NT2/D1 (cell line): ENCODE results near the gene DYSF.

ENCODE experiments used
- SUZ12 ChIP-seq: IDR thresholded peaks from 2 replicates; pipeline ENCODE4 v1.6.1; 2011; ENCODE audit not compliant: insufficient read length, insufficient read depth; ENCODE audit errors: extremely low read depth
- YY1 ChIP-seq: IDR thresholded peaks from 2 replicates; pipeline ENCODE4 v1.6.1; 2011; ENCODE audit not compliant: insufficient read length, insufficient read depth

- no peak for TF ChIP-seq SUZ12
- TF ChIP-seq YY1: no peak
These were observed 92.9 kb downstream of the DYSF start for GRCh38 chr2:71546275-71546638.
